ENCODE measurements around the gene GNG7. TPM values are rescaled to one million over a fixed set of nuclear protein-coding genes. Genes with fewer than 3 reads are reported as not detected.

GNG7 gene
- total RNA-seq, 1 donor from 2014 or later = 5.1 TPM

GRCh38 chr19:2478278-2478755, 224.2 kb downstream of the GNG7 start:
- no peak for DNase-seq (ENCODE audit: extremely low spot score, unreplicated experiment)
- Mint-ChIP-seq H3K4me1 (ENCODE audit: unreplicated experiment) (peaks cover 27% of the 10 kb centered on the region), H3K4me3 (ENCODE audit: unreplicated experiment) (peak overlapping the region; percentile 99), H3K27ac (ENCODE audit: unreplicated experiment) (peak overlapping the region; percentile 95), H3K36me3 (ENCODE audit: unreplicated experiment) (peaks cover 20% of the 10 kb centered on the region), H3K9me3 (ENCODE audit: unreplicated experiment) (no peaks in the 10 kb centered on the region), H3K27me3 (ENCODE audit: unreplicated experiment) (no peaks in the 10 kb centered on the region)
- peak; percentile 24 for TF ChIP-seq CTCF (IDR thresholded peaks at IDR 0.05)

- Mint-ChIP-seq H3K36me3 (ENCODE audit: unreplicated experiment) (peaks cover 20% of the 10 kb centered on the region), H3K27ac (ENCODE audit: unreplicated experiment) (peak overlapping the region; percentile 95), H3K27me3 (ENCODE audit: unreplicated experiment) (no peaks in the 10 kb centered on the region), H3K9me3 (ENCODE audit: unreplicated experiment) (no peaks in the 10 kb centered on the region), H3K4me3 (ENCODE audit: unreplicated experiment) (peak overlapping the region; percentile 99), H3K4me1 (ENCODE audit: unreplicated experiment) (peaks cover 28% of the 10 kb centered on the region)
- no peak for TF ChIP-seq CTCF (IDR thresholded peaks at IDR 0.05)
- DNase-seq (ENCODE audit: extremely low spot score, unreplicated experiment) = no peak
These were observed 224.7 kb downstream of the GNG7 start for GRCh38 chr19:2477732-2478191.

- peaks cover 20% of the 10 kb centered on the region for H3K36me3 Mint-ChIP-seq (ENCODE audit: unreplicated experiment)
- H3K27me3 Mint-ChIP-seq (ENCODE audit: unreplicated experiment) = no peaks in the 10 kb centered on the region
- no peak for TF ChIP-seq CTCF (IDR thresholded peaks at IDR 0.05)
- H3K4me3 Mint-ChIP-seq (ENCODE audit: unreplicated experiment) = peak overlapping the region; percentile 99
- no peaks in the 10 kb centered on the region for H3K9me3 Mint-ChIP-seq (ENCODE audit: unreplicated experiment)
- DNase-seq (ENCODE audit: extremely low spot score, unreplicated experiment) = no peak
- peak overlapping the region; percentile 95 for H3K27ac Mint-ChIP-seq (ENCODE audit: unreplicated experiment)
- peaks cover 29% of the 10 kb centered on the region for H3K4me1 Mint-ChIP-seq (ENCODE audit: unreplicated experiment)
These were observed 225.3 kb downstream of the GNG7 start for GRCh38 chr19:2477141-2477710.

- H3K27me3 Mint-ChIP-seq (ENCODE audit: unreplicated experiment) = no peaks in the 10 kb centered on the region
- no peaks in the 10 kb centered on the region for H3K9me3 Mint-ChIP-seq (ENCODE audit: unreplicated experiment)
- no peak for TF ChIP-seq CTCF (IDR thresholded peaks at IDR 0.05)
- peak; percentile 90 for DNase-seq (ENCODE audit: extremely low spot score, unreplicated experiment)
- H3K4me3 Mint-ChIP-seq (ENCODE audit: unreplicated experiment) = peak overlapping the region; percentile 99
- peak overlapping the region; percentile 95 for H3K27ac Mint-ChIP-seq (ENCODE audit: unreplicated experiment)
- peaks cover 20% of the 10 kb centered on the region for H3K36me3 Mint-ChIP-seq (ENCODE audit: unreplicated experiment)
- H3K4me1 Mint-ChIP-seq (ENCODE audit: unreplicated experiment) = peaks cover 29% of the 10 kb centered on the region
These were observed 225.9 kb downstream of the GNG7 start for GRCh38 chr19:2476451-2477140.

- no peak for TF ChIP-seq CTCF (IDR thresholded peaks at IDR 0.05)
- Mint-ChIP-seq H3K9me3 (ENCODE audit: unreplicated experiment) (no peaks in the 10 kb centered on the region), H3K27me3 (ENCODE audit: unreplicated experiment) (no peaks in the 10 kb centered on the region), H3K36me3 (ENCODE audit: unreplicated experiment) (peaks cover 20% of the 10 kb centered on the region), H3K4me1 (ENCODE audit: unreplicated experiment) (peaks cover 29% of the 10 kb centered on the region), H3K27ac (ENCODE audit: unreplicated experiment) (peak within 1 kb of the TSS; percentile 95), H3K4me3 (ENCODE audit: unreplicated experiment) (peak within 1 kb of the TSS; percentile 99)
- peak; percentile 99 for DNase-seq (ENCODE audit: extremely low spot score, unreplicated experiment)
These were observed 226.6 kb downstream of the GNG7 start, which contains the start of gene GADD45B for GRCh38 chr19:2475702-2476450. Gene GADD45B (plus strand): TSS chr19:2476127. CDS start chr19:2476359, 232 bp downstream.
